GM12878 (cell line): ENCODE data around the gene ATG13. TPM values are rescaled to one million over a fixed set of nuclear protein-coding genes. Genes with fewer than 3 reads are reported as not detected.

Source experiments
- ATAC-seq: fragments of 200-7000 bp; cut with Tn5 transposase; 3 replicates; pipeline ENCODE4 v1.9.1; 2020; ENCODE audit warnings: mild to moderate bottlenecking, moderate library complexity
- BruUV-seq: library from RNA; stranded (reverse); fragments of 400-500 nt; replicated peaks from 2 replicates; lab custom pipeline; 2021; lab: Mats Ljungman, UMichigan
- CTCF ChIA-PET: fragments of 300-600 bp; sonication (Branson Sonifier 250); formaldehyde crosslinking; extraction: SDS; loops from one replicate; lab custom pipeline; 2021; ENCODE audit warnings: inconsistent platforms; lab: Yijun Ruan, JAX
- POLR2A ChIA-PET: fragments of 350-600 bp; formaldehyde crosslinking; extraction: SDS; loops from one replicate; lab custom pipeline; 2021; ENCODE audit warnings: inconsistent platforms; lab: Charles Lee
- RAD21 ChIA-PET: fragments of 300-600 bp; sonication (Branson Sonifier 250); formaldehyde crosslinking; loops from one replicate; lab custom pipeline; 2023; ENCODE audit warnings: antibody characterized with exemption; ENCODE audit not compliant: unreplicated experiment; lab: Charles Lee
- SMC1A ChIA-PET: fragments of 300-600 bp; sonication (Branson Sonifier 250); formaldehyde crosslinking; loops from one replicate; lab custom pipeline; 2023; ENCODE audit not compliant: unreplicated experiment, uncharacterized antibody; lab: Charles Lee
- DNase-seq: peaks from one replicate; pipeline ENCODE4 v3.0.0-alpha.2; 2011; ENCODE audit warnings: low read depth, low spot score
- FAIRE-seq: peaks from 3 replicates; lab custom pipeline; 2011; peaks lifted over from hg19 to GRCh38; lab: Jason Lieb, UNC
- H2AFZ ChIP-seq: 2 replicates; pipeline ENCODE4 v1.6.0; 2011; ENCODE audit warnings: low read depth, low read length, control low read depth; ENCODE audit not compliant: control insufficient read depth
- H3K27ac ChIP-seq: 2 replicates; pipeline ENCODE4 v1.5.1; 2011; ENCODE audit warnings: control low read depth; ENCODE audit not compliant: control insufficient read depth, insufficient read depth
- H3K27me3 ChIP-seq, 2 experiments: replicated peaks in 1 of 2; 2 replicates each; pipeline versions ENCODE4 v1.6.0 to v1.6.1; 2011; ENCODE audit warnings: low read length in 1 of 2; ENCODE audit not compliant: control insufficient read depth in 2 of 2, insufficient read depth in 2 of 2
- H3K36me3 ChIP-seq, 2 experiments: 2 replicates each; pipeline ENCODE4 v1.5.1; 2011; ENCODE audit warnings: low read length in 1 of 2; ENCODE audit not compliant: control insufficient read depth in 2 of 2, insufficient read depth in 2 of 2
- H3K4me1 ChIP-seq: 2 replicates; pipeline ENCODE4 v1.6.1; 2011; ENCODE audit warnings: mild to moderate bottlenecking, low read length, moderate library complexity, mixed read lengths; ENCODE audit not compliant: control insufficient read depth, insufficient read depth
- H3K4me2 ChIP-seq: 2 replicates; pipeline ENCODE4 v1.6.0; 2011; ENCODE audit warnings: control low read depth; ENCODE audit not compliant: control insufficient read depth, insufficient read depth
- H3K4me3 ChIP-seq: fragments of 200-600 bp; sonication (generic); 2 replicates; pipeline ENCODE4 v1.5.1; 2016
- H3K79me2 ChIP-seq: 2 replicates; pipeline ENCODE4 v1.6.0; 2011; ENCODE audit warnings: low read length; ENCODE audit not compliant: control insufficient read depth, insufficient read depth
- H3K9ac ChIP-seq: 2 replicates; pipeline ENCODE4 v1.8.0; 2011; ENCODE audit warnings: low read length, control low read depth, mixed read lengths; ENCODE audit not compliant: control insufficient read depth, insufficient read depth
- H3K9me3 ChIP-seq: replicated peaks from 3 replicates; pipeline ENCODE4 v1.5.1; 2011; ENCODE audit warnings: mild to moderate bottlenecking, low read length; ENCODE audit not compliant: control insufficient read depth, insufficient read depth
- H4K20me1 ChIP-seq: 2 replicates; pipeline ENCODE4 v1.6.0; 2011; ENCODE audit not compliant: control insufficient read depth, insufficient read depth
- ATF7 ChIP-seq: fragments of 450-650 bp; IDR thresholded peaks from 2 replicates; pipeline ENCODE4 v1.6.1; 2016; ENCODE audit warnings: low read depth, mild to moderate bottlenecking
- BACH1 ChIP-seq: fragments of 450-650 bp; IDR thresholded peaks from 2 replicates; pipeline ENCODE4 v1.6.1; 2017; ENCODE audit warnings: mild to moderate bottlenecking, borderline replicate concordance
- CBFB ChIP-seq: IDR thresholded peaks from 2 replicates; pipeline ENCODE4 v1.6.1; 2016; ENCODE audit warnings: antibody characterized with exemption, low read depth
- CBX5 ChIP-seq: sonication (generic); IDR thresholded peaks from 2 replicates; pipeline ENCODE4 v1.6.1; 2016; ENCODE audit warnings: low read depth, moderate library complexity, mild to moderate bottlenecking, inconsistent platforms
- CHD2 ChIP-seq: IDR thresholded peaks from 2 replicates; pipeline ENCODE4 v1.6.1; 2011; ENCODE audit warnings: low read depth, low read length, improper control_type of control experiment, borderline replicate concordance
- ELK1 ChIP-seq: IDR thresholded peaks from 2 replicates; pipeline ENCODE4 v1.6.1; 2012; ENCODE audit warnings: low read depth, low read length, improper control_type of control experiment
- NBN ChIP-seq: fragments of 450-650 bp; IDR thresholded peaks from 2 replicates; pipeline ENCODE4 v1.6.1; 2016
- NFYA ChIP-seq: IDR thresholded peaks from 2 replicates; pipeline ENCODE4 v1.6.1; 2011; ENCODE audit warnings: low read depth, mild to moderate bottlenecking, low read length, improper control_type of control experiment, borderline replicate concordance
- RAD21 ChIP-seq: IDR thresholded peaks from 2 replicates; pipeline ENCODE4 v1.6.1; 2011; ENCODE audit warnings: mild to moderate bottlenecking, low read depth, low read length, moderate library complexity; ENCODE audit not compliant: insufficient read depth
- SUZ12 ChIP-seq: fragments of 200-600 bp; sonication (generic); IDR thresholded peaks from one replicate; pipeline ENCODE4 v1.6.1; 2018; ENCODE audit warnings: antibody characterized with exemption, mild to moderate bottlenecking; ENCODE audit not compliant: unreplicated experiment
- TBL1XR1 ChIP-seq: IDR thresholded peaks from 2 replicates; pipeline ENCODE4 v1.6.1; 2012; ENCODE audit warnings: low read depth, low read length, improper control_type of control experiment
- ZNF207 ChIP-seq: fragments of 450-650 bp; IDR thresholded peaks from 2 replicates; pipeline ENCODE4 v1.6.1; 2014; ENCODE audit warnings: antibody characterized with exemption, mild to moderate bottlenecking, borderline replicate concordance
- WGBS: methylation state at CpG from one replicate; pipeline ENCODE4 v1.1.6; 2016; ENCODE audit warnings: low lambda C conversion rate; ENCODE audit not compliant: insufficient replicate concordance, insufficient coverage; ENCODE audit errors: missing lambda C conversion rate; 5-methylcytosine and 5-hydroxymethylcytosine counted together
- in situ Hi-C: fragments of 300-500 bp; cut with MboI; formaldehyde crosslinking; loops from 9 replicates; pipeline ENCODE4 v1.14.3; 2018; ENCODE audit warnings: mixed read lengths
- intact Hi-C: fragments of 100-400 bp; cut with micrococcal nuclease; formaldehyde crosslinking; loops from one replicate; pipeline ENCODE4 v1.14.2; 2022; ENCODE audit not compliant: unreplicated experiment
- polyA plus RNA-seq, 11 experiments: library from polyadenylated mRNA; depleted of rRNA in 4 of 11; unstranded in 6 of 11; stranded (reverse) in 5 of 11; fragments of >200 nt; fragmentation: Nextera tagmentation in 4 of 11; fragmentation: Illumina TruSeq in 1 of 11; extraction: Ambion mirVana in 4 of 11; extraction: Trizol in 1 of 11; gene quantifications; 1 replicate in 1 of 11; 2 replicates in 10 of 11; pipeline versions ENCODE4 v1.2.1 to v1.2.3, GENCODE V29; 2011 to 2016; ENCODE audit warnings: inconsistent platforms in 2 of 11, missing spikeins in 2 of 11, low read depth in 1 of 11
- total RNA-seq, 4 experiments: library from RNA; depleted of rRNA in 3 of 4; stranded (reverse); fragments of >200 nt in 3 of 4; fragmentation: Illumina TruSeq in 1 of 4; extraction: Trizol in 1 of 4; gene quantifications; 2 replicates each; pipeline versions ENCODE4 v1.2.1 to v1.2.3, GENCODE V29; 2013 to 2021
- TF ChIP-seq, protein P1 (sequence below): fragments of 450-650 bp; IDR thresholded peaks from 2 replicates; pipeline ENCODE4 v1.6.1; 2017; ENCODE audit warnings: mild to moderate bottlenecking, moderate library complexity

The ATG13 gene
- total and polyA plus RNA-seq, 10 of the 15 experiments (the other 5 are each of a cell fraction or from before 2014, with no cell fraction given) = 10.9 to 61.6 (median 50.9) TPM

DNA sequence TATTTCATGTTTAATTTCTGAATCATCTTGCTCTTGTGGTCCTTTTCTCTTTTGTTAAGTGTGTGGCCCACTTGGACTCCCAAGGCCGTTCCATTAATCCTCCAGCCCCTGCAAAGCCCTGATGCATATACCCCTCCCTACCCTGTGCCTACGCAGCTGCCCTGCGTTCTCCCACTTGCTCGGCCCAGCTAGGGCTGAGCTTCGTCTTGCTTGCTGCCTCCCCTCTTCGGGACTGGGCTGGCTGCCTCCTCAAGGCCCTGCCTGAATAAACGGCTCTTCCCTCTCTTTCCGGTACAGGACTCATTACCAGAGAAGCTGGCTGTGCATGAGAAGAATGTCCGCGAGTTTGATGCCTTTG lies 54.6 kb downstream of the ATG13 start:
- ChIA-PET SMC1A (no interaction called here), CTCF (no interaction called here), POLR2A (interaction anchor here (1.0 kb wide), 1 partner anchor 28 kb away, joined by 3 read pairs; the partner anchor contains the start of gene ARHGAP1), RAD21 (no interaction called here)
- in situ Hi-C loops = no loop called here
- Histone ChIP-seq H3K27ac (no peak overlapping the region), H2AFZ (no peak overlapping the region), H3K4me1 (no peaks in the 10 kb centered on the region), H3K36me3 (peaks cover 10 to 15% of the 10 kb centered on the region in 2 experiments), H3K4me2 (no peak overlapping the region), H3K4me3 (no peak overlapping the region), H3K79me2 (no peaks in the 10 kb centered on the region), H3K9ac (no peak overlapping the region), H4K20me1 (no peaks in the 10 kb centered on the region), H3K9me3 (no peaks in the 10 kb centered on the region), H3K27me3 (no peaks in the 10 kb centered on the region)
- FAIRE-seq = no peak
- 94% methylated on average over 10 of the region's 10 CpGs for WGBS
- no TSS peak for BruUV-seq
- ATAC-seq = no peak
- no peak for TF ChIP-seq CBX5
- TF ChIP-seq RAD21 = no peak
- no peak for TF ChIP-seq TBL1XR1
- no peak for TF ChIP-seq SUZ12
- no peak for TF ChIP-seq ZNF207
- no peak for TF ChIP-seq CBFB
- TF ChIP-seq ATF7 = no peak
- no peak for TF ChIP-seq NBN
- no peak for TF ChIP-seq NFYA
- TF ChIP-seq ELK1 = no peak
- TF ChIP-seq BACH1 = no peak
- TF ChIP-seq CHD2 = no peak
- TF ChIP-seq, protein P1, sequence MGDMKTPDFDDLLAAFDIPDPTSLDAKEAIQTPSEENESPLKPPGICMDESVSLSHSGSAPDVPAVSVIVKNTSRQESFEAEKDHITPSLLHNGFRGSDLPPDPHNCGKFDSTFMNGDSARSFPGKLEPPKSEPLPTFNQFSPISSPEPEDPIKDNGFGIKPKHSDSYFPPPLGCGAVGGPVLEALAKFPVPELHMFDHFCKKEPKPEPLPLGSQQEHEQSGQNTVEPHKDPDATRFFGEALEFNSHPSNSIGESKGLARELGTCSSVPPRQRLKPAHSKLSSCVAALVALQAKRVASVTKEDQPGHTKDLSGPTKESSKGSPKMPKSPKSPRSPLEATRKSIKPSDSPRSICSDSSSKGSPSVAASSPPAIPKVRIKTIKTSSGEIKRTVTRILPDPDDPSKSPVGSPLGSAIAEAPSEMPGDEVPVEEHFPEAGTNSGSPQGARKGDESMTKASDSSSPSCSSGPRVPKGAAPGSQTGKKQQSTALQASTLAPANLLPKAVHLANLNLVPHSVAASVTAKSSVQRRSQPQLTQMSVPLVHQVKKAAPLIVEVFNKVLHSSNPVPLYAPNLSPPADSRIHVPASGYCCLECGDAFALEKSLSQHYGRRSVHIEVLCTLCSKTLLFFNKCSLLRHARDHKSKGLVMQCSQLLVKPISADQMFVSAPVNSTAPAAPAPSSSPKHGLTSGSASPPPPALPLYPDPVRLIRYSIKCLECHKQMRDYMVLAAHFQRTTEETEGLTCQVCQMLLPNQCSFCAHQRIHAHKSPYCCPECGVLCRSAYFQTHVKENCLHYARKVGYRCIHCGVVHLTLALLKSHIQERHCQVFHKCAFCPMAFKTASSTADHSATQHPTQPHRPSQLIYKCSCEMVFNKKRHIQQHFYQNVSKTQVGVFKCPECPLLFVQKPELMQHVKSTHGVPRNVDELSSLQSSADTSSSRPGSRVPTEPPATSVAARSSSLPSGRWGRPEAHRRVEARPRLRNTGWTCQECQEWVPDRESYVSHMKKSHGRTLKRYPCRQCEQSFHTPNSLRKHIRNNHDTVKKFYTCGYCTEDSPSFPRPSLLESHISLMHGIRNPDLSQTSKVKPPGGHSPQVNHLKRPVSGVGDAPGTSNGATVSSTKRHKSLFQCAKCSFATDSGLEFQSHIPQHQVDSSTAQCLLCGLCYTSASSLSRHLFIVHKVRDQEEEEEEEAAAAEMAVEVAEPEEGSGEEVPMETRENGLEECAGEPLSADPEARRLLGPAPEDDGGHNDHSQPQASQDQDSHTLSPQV = no peak
- no peak for DNase-seq
- intact Hi-C loops = no loop called here
